ENCODE results near the gene INTS1. TPM values are rescaled to one million over a fixed set of nuclear protein-coding genes. Genes with fewer than 3 reads are reported as not detected.

The INTS1 gene
- total RNA-seq, 2 experiments from 2014 or later: 91.0 to 91.5 TPM

DNA sequence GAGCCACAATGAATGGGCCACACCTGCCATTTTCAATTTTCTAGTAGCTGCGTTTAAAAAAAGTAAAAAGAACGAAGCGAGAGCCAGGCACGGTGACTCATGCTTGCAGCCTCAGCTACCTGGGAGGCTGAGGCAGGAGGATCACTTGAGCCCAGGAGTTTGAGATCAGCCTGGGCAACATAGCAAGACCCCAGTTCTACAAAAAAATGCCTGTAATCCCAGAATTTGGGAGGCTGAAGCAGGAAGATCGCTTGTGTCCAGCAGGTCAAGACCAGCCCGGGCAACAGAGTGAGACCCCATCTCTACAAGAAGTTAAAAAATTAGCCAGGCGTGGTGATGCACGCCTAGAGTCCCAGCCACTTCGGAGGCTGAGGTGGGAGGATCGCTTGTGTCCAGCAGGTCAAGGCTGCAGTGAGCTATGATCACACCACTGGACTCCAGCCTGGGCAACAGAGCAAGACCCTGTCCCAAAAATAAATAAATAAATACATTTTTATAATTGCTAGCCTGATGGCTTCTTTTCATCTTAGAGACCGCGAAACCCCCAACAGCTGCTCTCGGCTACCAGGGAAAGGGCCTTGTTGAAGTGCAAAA is 77.0 kb downstream of the INTS1 start:
- Mint-ChIP-seq H3K4me3 (no peak overlapping the region), H3K27me3 (peaks cover 21% of the 10 kb centered on the region), H3K36me3 (ENCODE audit: low read depth) (no peaks in the 10 kb centered on the region), H3K27ac (no peak overlapping the region), H3K9me3 (no peaks in the 10 kb centered on the region), H3K4me1 (ENCODE audit: low read depth) (peaks cover under 1% of the 10 kb centered on the region)
- no peaks in the 10 kb centered on the region for H3K36me3 ChIP-seq (ENCODE audit: insufficient read depth, low read length)
- TF ChIP-seq, protein P1, sequence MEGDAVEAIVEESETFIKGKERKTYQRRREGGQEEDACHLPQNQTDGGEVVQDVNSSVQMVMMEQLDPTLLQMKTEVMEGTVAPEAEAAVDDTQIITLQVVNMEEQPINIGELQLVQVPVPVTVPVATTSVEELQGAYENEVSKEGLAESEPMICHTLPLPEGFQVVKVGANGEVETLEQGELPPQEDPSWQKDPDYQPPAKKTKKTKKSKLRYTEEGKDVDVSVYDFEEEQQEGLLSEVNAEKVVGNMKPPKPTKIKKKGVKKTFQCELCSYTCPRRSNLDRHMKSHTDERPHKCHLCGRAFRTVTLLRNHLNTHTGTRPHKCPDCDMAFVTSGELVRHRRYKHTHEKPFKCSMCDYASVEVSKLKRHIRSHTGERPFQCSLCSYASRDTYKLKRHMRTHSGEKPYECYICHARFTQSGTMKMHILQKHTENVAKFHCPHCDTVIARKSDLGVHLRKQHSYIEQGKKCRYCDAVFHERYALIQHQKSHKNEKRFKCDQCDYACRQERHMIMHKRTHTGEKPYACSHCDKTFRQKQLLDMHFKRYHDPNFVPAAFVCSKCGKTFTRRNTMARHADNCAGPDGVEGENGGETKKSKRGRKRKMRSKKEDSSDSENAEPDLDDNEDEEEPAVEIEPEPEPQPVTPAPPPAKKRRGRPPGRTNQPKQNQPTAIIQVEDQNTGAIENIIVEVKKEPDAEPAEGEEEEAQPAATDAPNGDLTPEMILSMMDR (IDR thresholded peaks at IDR 0.05): no peak
- ChIA-PET CTCF (no interaction called here), POLR2A (no interaction called here)
- intact Hi-C loops (cut with DNase I, micrococcal nuclease): no loop called here
- no peaks in the 10 kb centered on the region for H3K9me3 ChIP-seq (ENCODE audit: control insufficient read depth in 1 of 2, insufficient read depth in 1 of 2, low read length in 2 of 2)
- DNase-seq (no peak), ATAC-seq (ENCODE audit: poor library complexity) (no peak)
- H3K27me3 ChIP-seq (ENCODE audit: control insufficient read depth in 1 of 2, insufficient read depth in 2 of 2, low read length in 2 of 2): peaks cover 0 to 5% of the 10 kb centered on the region in 2 experiments
- H3K27ac ChIP-seq (ENCODE audit: low read depth in 1 of 2, low read length in 2 of 2): no peak overlapping the region
- H3K4me3 ChIP-seq (ENCODE audit: low read length): no peak overlapping the region
- peaks cover 3% of the 10 kb centered on the region for H3K4me1 ChIP-seq (ENCODE audit: insufficient read depth, low read length)

DNA sequence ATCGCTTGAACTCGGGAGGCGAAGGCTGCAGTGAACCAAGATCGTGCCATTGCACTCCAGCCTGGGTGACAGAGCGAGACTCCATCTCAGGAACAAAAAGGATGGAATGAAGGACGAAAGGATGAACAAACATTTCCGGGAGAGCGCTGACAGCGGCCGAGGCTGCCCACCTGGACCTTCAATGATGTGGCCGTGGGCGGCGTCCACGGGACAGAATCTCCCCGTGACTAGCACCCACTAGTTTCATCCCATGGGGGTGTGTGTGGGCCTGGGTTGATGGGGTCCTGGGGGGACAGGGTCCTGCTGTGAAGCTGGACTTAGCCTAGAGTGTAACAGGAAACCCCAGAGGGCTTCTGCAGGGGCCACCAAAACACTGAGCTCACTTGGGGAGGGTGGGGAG is 77.7 kb downstream of the INTS1 start:
- no peak overlapping the region for H3K4me3 ChIP-seq (ENCODE audit: low read length)
- H3K27ac ChIP-seq (ENCODE audit: low read depth in 1 of 2, low read length in 2 of 2): no peak overlapping the region
- H3K27me3 Mint-ChIP-seq: peaks cover 20% of the 10 kb centered on the region
- H3K4me1 Mint-ChIP-seq (ENCODE audit: low read depth): no peaks in the 10 kb centered on the region
- H3K36me3 ChIP-seq (ENCODE audit: insufficient read depth, low read length): no peaks in the 10 kb centered on the region
- intact Hi-C loops (cut with DNase I, micrococcal nuclease): no loop called here
- DNase-seq (no peak), ATAC-seq (ENCODE audit: poor library complexity) (no peak)
- H3K27me3 ChIP-seq (ENCODE audit: control insufficient read depth in 1 of 2, insufficient read depth in 2 of 2, low read length in 2 of 2): peaks cover 0 to 3% of the 10 kb centered on the region in 2 experiments
- TF ChIP-seq, protein P1 (IDR thresholded peaks at IDR 0.05): no peak
- no peaks in the 10 kb centered on the region for H3K9me3 ChIP-seq (ENCODE audit: control insufficient read depth in 1 of 2, insufficient read depth in 1 of 2, low read length in 2 of 2)
- no peaks in the 10 kb centered on the region for H3K4me1 ChIP-seq (ENCODE audit: insufficient read depth, low read length)
- H3K36me3 Mint-ChIP-seq (ENCODE audit: low read depth): no peaks in the 10 kb centered on the region
- H3K27ac Mint-ChIP-seq: no peak overlapping the region
- H3K4me3 Mint-ChIP-seq: no peak overlapping the region
- ChIA-PET POLR2A (no interaction called here), CTCF (no interaction called here)
- no peaks in the 10 kb centered on the region for H3K9me3 Mint-ChIP-seq

DNA sequence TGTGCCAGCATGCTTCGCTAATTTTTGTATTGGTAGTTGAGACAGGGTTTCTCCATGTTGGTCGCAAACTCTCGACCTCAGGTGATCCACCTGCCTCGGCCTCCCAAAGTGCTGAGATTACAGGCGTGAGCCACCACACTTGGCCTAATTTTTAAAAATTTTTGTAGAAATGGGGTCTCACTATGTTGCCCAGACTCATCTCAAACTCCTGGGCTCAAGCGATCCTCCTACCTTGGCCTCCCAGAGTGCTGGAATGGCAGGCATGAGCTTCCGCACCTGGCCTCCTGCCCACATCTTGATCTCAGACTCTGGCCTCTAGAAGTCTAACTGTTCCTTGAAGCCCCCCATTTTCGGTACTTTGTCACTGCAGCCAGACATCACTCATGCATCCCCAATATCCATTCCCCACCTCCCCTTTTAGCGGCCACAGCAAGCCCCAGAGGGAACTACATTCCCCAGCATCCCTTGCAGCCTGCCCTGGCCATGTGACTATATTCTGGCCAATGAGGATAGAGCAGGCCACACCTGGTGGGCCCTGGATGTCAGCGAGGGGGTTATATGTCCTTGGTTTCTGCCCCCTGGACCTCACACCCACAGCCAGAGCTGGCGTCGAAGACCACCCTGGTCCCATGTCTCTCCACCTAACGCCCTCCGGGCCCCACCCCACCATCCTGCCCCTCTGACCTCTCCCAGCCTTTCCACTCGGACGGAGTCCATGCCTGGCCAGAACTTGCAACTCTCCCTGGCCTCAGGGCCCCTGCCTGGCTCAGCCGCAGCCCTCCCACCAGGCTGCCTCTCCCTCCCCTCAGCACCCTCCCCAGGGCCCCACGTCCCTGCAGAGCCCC is 78.7 kb downstream of the INTS1 start:
- Histone ChIP-seq H3K4me3 (ENCODE audit: low read length) (no peak overlapping the region), H3K9me3 (ENCODE audit: control insufficient read depth in 1 of 2, insufficient read depth in 1 of 2, low read length in 2 of 2) (no peaks in the 10 kb centered on the region), H3K4me1 (ENCODE audit: insufficient read depth, low read length) (no peaks in the 10 kb centered on the region), H3K36me3 (ENCODE audit: insufficient read depth, low read length) (no peaks in the 10 kb centered on the region), H3K27ac (ENCODE audit: low read depth in 1 of 2, low read length in 2 of 2) (no peak overlapping the region), H3K27me3 (ENCODE audit: control insufficient read depth in 1 of 2, insufficient read depth in 2 of 2, low read length in 2 of 2) (peaks cover 0 to 3% of the 10 kb centered on the region in 2 experiments)
- Mint-ChIP-seq H3K36me3 (ENCODE audit: low read depth) (no peaks in the 10 kb centered on the region), H3K4me3 (no peak overlapping the region), H3K27me3 (peaks cover 20% of the 10 kb centered on the region), H3K27ac (no peak overlapping the region), H3K4me1 (ENCODE audit: low read depth) (no peaks in the 10 kb centered on the region), H3K9me3 (no peaks in the 10 kb centered on the region)
- intact Hi-C loops (cut with DNase I, micrococcal nuclease): no loop called here
- no peak for DNase-seq
- CTCF ChIA-PET: interaction anchor here (0.7 kb wide), 1 partner anchor 35 kb away, joined by 3 read pairs; no protein-coding TSS in a partner anchor
- POLR2A ChIA-PET: no interaction called here
- ATAC-seq (ENCODE audit: poor library complexity): no peak
- TF ChIP-seq, protein P1 (IDR thresholded peaks at IDR 0.05): no peak
